Hepatocyte (in vitro differentiated cells): ENCODE measurements around the gene PDE4B. TPM values are rescaled to one million over a fixed set of nuclear protein-coding genes. Genes with fewer than 3 reads are reported as not detected.

ENCODE experiments used
- DNase-seq: peaks from one replicate; pipeline ENCODE4 v3.0.0-alpha.2; 2016; ENCODE audit warnings: low spot score
- H2AFZ ChIP-seq: fragments of 200-600 bp; sonication (generic); 2 replicates; pipeline ENCODE4 v1.6.0; 2016; ENCODE audit warnings: antibody characterized with exemption, mild to moderate bottlenecking
- H3K27ac ChIP-seq: fragments of 200-600 bp; sonication (generic); 2 replicates; pipeline ENCODE4 v1.5.1; 2016; ENCODE audit warnings: mild to moderate bottlenecking
- H3K27me3 ChIP-seq: fragments of 200-600 bp; sonication (generic); 2 replicates; pipeline ENCODE4 v1.6.1; 2016
- H3K36me3 ChIP-seq: fragments of 200-600 bp; sonication (generic); replicated peaks from 2 replicates; pipeline ENCODE4 v1.5.1; 2016; ENCODE audit warnings: low read depth; ENCODE audit not compliant: insufficient read depth
- H3K4me1 ChIP-seq: fragments of 200-600 bp; sonication (generic); 2 replicates; pipeline ENCODE4 v1.5.1; 2016; ENCODE audit warnings: mild to moderate bottlenecking, moderate library complexity; ENCODE audit not compliant: insufficient read depth
- H3K4me2 ChIP-seq: fragments of 200-600 bp; sonication (generic); 2 replicates; pipeline ENCODE4 v1.6.0; 2016
- H3K4me3 ChIP-seq: fragments of 200-600 bp; sonication (generic); 2 replicates; pipeline ENCODE4 v1.5.1; 2016; ENCODE audit warnings: mild to moderate bottlenecking
- H3K79me2 ChIP-seq: fragments of 200-600 bp; sonication (generic); 2 replicates; pipeline ENCODE4 v1.6.0; 2017; ENCODE audit warnings: mild to moderate bottlenecking
- H3K9me2 ChIP-seq: fragments of 200-600 bp; sonication (generic); replicated peaks from 2 replicates; pipeline ENCODE4 v1.6.0; 2017; ENCODE audit warnings: mild to moderate bottlenecking; ENCODE audit not compliant: insufficient read depth
- H3K9me3 ChIP-seq: fragments of 200-600 bp; sonication (generic); 2 replicates; pipeline ENCODE4 v1.5.1; 2016; ENCODE audit warnings: low read depth, mild to moderate bottlenecking
- H4K20me1 ChIP-seq: fragments of 200-600 bp; sonication (generic); 2 replicates; pipeline ENCODE4 v1.6.0; 2016; ENCODE audit warnings: mild to moderate bottlenecking; ENCODE audit not compliant: insufficient read depth, poor library complexity, severe bottlenecking
- EZH2 ChIP-seq: fragments of 200-600 bp; sonication (generic); IDR thresholded peaks from 2 replicates; pipeline ENCODE4 v1.6.1; 2016; ENCODE audit warnings: antibody characterized with exemption, mild to moderate bottlenecking, borderline replicate concordance
- EZH2phosphoT487 ChIP-seq: fragments of 200-600 bp; sonication (generic); IDR thresholded peaks from one replicate; pipeline ENCODE4 v1.6.1; 2018; ENCODE audit warnings: antibody characterized with exemption, mild to moderate bottlenecking, low read depth, moderate library complexity; ENCODE audit not compliant: unreplicated experiment, severe bottlenecking
- WGBS: methylation state at CpG from one replicate; pipeline ENCODE4 v1.1.6; 2016; ENCODE audit warnings: low lambda C conversion rate; ENCODE audit errors: missing lambda C conversion rate; 5-methylcytosine and 5-hydroxymethylcytosine counted together
- polyA plus RNA-seq: library from polyadenylated mRNA; unstranded; fragments of >200 nt; fragmentation: Nextera tagmentation; extraction: Ambion mirVana; gene quantifications from 2 replicates; pipeline ENCODE4 v1.2.1, GENCODE V29; 2016
- total RNA-seq: library from RNA; depleted of rRNA; stranded (reverse); fragments of >200 nt; gene quantifications from 2 replicates; pipeline ENCODE4 v1.2.3, GENCODE V29; 2014
- TF ChIP-seq, protein P1 (sequence below): fragments of 200-600 bp; sonication (generic); IDR thresholded peaks from 2 replicates; pipeline ENCODE4 v1.5.1; 2016; ENCODE audit warnings: antibody characterized with exemption, mild to moderate bottlenecking; ENCODE audit not compliant: poor library complexity

Gene PDE4B
- total and polyA plus RNA-seq, 2 experiments from 2014 or later: 1.8 to 3.4 TPM

DNA sequence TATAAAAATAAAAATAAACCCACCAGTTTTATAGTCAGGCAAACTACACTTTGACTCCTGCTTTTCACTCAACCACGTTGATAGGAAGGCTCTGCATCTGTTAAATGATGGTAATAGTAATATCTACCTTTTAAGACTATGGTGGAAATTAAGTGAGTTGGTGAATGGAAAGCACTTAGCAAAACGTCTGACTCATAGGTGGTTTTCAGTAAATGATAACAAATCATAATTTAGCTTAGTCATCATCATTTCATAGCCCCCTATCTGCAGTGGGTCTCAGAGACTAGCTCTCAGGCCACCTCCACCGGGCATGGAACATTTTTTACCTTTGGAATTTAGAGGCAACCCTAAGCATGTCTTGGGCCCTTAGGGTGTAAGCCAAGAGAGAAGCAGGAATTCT is 160.0 kb downstream of the PDE4B start:
- H3K4me2 ChIP-seq: no peak overlapping the region
- WGBS: 78% methylated on average over 3 of the region's 3 CpGs
- no peaks in the 10 kb centered on the region for H3K36me3 ChIP-seq
- H3K79me2 ChIP-seq: no peaks in the 10 kb centered on the region
- no peak overlapping the region for H2AFZ ChIP-seq
- no peaks in the 10 kb centered on the region for H3K27me3 ChIP-seq
- no peaks in the 10 kb centered on the region for H3K9me2 ChIP-seq
- H4K20me1 ChIP-seq: no peaks in the 10 kb centered on the region
- DNase-seq: no peak
- no peaks in the 10 kb centered on the region for H3K9me3 ChIP-seq
- H3K4me1 ChIP-seq: no peaks in the 10 kb centered on the region
- no peak overlapping the region for H3K4me3 ChIP-seq
- TF ChIP-seq EZH2 (no peak), EZH2phosphoT487 (no peak)
- TF ChIP-seq, protein P1, sequence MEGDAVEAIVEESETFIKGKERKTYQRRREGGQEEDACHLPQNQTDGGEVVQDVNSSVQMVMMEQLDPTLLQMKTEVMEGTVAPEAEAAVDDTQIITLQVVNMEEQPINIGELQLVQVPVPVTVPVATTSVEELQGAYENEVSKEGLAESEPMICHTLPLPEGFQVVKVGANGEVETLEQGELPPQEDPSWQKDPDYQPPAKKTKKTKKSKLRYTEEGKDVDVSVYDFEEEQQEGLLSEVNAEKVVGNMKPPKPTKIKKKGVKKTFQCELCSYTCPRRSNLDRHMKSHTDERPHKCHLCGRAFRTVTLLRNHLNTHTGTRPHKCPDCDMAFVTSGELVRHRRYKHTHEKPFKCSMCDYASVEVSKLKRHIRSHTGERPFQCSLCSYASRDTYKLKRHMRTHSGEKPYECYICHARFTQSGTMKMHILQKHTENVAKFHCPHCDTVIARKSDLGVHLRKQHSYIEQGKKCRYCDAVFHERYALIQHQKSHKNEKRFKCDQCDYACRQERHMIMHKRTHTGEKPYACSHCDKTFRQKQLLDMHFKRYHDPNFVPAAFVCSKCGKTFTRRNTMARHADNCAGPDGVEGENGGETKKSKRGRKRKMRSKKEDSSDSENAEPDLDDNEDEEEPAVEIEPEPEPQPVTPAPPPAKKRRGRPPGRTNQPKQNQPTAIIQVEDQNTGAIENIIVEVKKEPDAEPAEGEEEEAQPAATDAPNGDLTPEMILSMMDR: no peak
- H3K27ac ChIP-seq: no peak overlapping the region

DNA sequence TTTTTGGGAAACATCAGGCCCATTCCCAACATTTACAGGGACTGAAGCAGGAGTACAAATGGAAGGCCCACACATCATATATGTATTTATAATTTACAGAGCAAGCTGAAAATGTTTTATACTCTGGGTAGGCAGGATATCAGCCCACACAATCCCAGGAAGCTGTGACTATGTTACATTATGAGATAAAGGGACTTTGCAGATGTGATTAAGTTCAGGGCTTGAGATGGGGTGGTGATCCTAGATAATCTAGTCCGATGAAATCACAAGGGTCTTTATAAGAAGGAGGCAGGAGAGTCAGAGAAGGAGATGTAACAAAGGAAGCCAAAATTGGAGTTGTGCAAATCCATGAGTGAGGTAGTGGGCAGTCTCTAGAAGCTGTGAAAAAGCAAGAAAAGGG is 160.5 kb downstream of the PDE4B start:
- no peak overlapping the region for H3K27ac ChIP-seq

DNA sequence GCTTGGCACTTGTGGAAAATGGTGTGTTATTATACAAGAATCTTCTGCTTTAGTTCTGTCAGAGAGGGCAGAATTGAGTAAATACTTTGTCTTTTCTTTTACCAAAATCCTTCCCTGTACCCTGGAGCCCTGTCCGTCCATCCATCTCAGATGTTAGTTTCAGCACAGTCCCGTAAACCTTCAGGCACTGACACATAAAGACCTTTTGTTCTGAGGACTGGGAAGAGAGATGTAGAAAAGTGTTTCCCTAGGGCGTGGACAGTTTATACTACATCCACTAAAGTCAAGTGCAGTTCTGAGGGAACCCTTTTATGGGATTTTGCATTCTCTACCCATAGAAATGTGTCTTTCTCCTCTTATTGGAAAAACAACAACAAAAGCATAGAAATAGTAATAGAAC is 162.4 kb downstream of the PDE4B start:
- H3K36me3 ChIP-seq: no peaks in the 10 kb centered on the region
- peak overlapping the region; percentile 48 for H3K27ac ChIP-seq
- H4K20me1 ChIP-seq: no peaks in the 10 kb centered on the region
- no peak overlapping the region for H2AFZ ChIP-seq
- no peak overlapping the region for H3K4me2 ChIP-seq
- no peaks in the 10 kb centered on the region for H3K9me3 ChIP-seq
- DNase-seq: peak; percentile 24
- H3K27me3 ChIP-seq: no peaks in the 10 kb centered on the region
- no peak overlapping the region for H3K4me3 ChIP-seq
- H3K79me2 ChIP-seq: no peaks in the 10 kb centered on the region
- TF ChIP-seq, protein P1: no peak
- TF ChIP-seq EZH2 (no peak), EZH2phosphoT487 (no peak)
- H3K4me1 ChIP-seq: peaks cover 3% of the 10 kb centered on the region
- 59% methylated on average over 3 of the region's 3 CpGs for whole genome bisulfite sequencing
- H3K9me2 ChIP-seq: no peaks in the 10 kb centered on the region

More for the DNA sequence above, 160.5 kb downstream of the PDE4B start:
- H3K79me2 ChIP-seq: no peaks in the 10 kb centered on the region
- H3K4me3 ChIP-seq: no peak overlapping the region
- no peaks in the 10 kb centered on the region for H3K4me1 ChIP-seq
- no peak overlapping the region for H2AFZ ChIP-seq
- no peak overlapping the region for H3K4me2 ChIP-seq
- WGBS: 52% methylated on average over 1 of the region's 1 CpG
- TF ChIP-seq EZH2phosphoT487: no peak
- no peak for TF ChIP-seq EZH2
- TF ChIP-seq, protein P1: no peak
- H3K9me3 ChIP-seq: no peaks in the 10 kb centered on the region
- H4K20me1 ChIP-seq: no peaks in the 10 kb centered on the region
- H3K9me2 ChIP-seq: no peaks in the 10 kb centered on the region
- H3K36me3 ChIP-seq: no peaks in the 10 kb centered on the region
- H3K27me3 ChIP-seq: no peaks in the 10 kb centered on the region
- DNase-seq: no peak

DNA sequence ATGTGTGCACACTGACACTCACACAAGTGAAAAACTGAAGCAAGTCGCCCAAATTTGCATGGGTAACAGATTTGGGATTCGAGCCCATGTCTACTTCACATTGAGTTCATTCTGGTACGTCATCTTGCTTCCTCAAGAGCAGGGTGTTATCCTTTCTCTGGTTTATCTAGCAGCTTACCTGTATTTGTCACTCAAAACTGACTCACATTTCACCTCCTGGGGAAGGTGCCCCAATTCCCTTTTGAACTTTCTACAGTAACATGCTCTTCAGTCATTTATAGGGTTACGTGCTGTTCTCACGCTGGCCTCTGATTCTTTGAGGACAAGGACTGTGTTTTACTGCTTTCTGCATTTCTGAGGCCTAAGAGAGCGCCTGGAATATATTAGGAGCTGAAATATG is 162.8 kb downstream of the PDE4B start:
- no peak for TF ChIP-seq EZH2
- no peak for TF ChIP-seq EZH2phosphoT487
- TF ChIP-seq, protein P1: no peak
- no peaks in the 10 kb centered on the region for H3K27me3 ChIP-seq
- peak; percentile 11 for DNase-seq
- WGBS: 76% methylated on average over 6 of the region's 6 CpGs
- H4K20me1 ChIP-seq: no peaks in the 10 kb centered on the region
- no peak overlapping the region for H2AFZ ChIP-seq
- H3K9me2 ChIP-seq: no peaks in the 10 kb centered on the region
- H3K4me3 ChIP-seq: no peak overlapping the region
- peak overlapping the region; percentile 48 for H3K27ac ChIP-seq
- no peaks in the 10 kb centered on the region for H3K36me3 ChIP-seq
- H3K4me2 ChIP-seq: no peak overlapping the region
- H3K9me3 ChIP-seq: no peaks in the 10 kb centered on the region
- H3K79me2 ChIP-seq: no peaks in the 10 kb centered on the region
- peaks cover 6% of the 10 kb centered on the region for H3K4me1 ChIP-seq
